IPS-NIHi11 (cell line): ENCODE data around the gene CARF.
"Not testable (repeated sequence)": the region's sequence is repeated elsewhere in the genome, so short reads cannot be mapped to it uniquely, and the experiment has no call there.

ENCODE experiments used
- DNase-seq: peaks from one replicate; pipeline ENCODE4 v3.0.0; 2012; ENCODE audit warnings: mixed read lengths, low spot score

CARF gene

DNA sequence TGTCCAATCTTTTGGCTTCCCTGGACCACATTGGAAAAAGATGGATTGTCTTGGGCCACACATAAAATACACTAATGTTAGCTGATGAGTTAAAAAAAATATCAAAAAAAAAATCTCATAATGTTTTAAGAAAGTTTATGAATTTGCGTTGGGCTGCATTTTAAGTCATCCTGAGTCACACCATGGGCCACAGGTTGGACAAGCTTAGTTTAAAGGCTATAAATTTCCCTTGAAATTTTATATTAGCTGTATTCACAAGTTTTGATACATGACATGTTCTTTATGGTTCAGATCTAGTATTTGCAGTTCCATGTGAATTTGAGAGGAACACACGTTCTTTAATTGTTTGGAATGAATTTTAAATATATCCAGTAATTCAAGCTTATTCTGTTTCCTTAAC lies 21.9 kb downstream of the CARF start:
- no peak for DNase-seq

DNA sequence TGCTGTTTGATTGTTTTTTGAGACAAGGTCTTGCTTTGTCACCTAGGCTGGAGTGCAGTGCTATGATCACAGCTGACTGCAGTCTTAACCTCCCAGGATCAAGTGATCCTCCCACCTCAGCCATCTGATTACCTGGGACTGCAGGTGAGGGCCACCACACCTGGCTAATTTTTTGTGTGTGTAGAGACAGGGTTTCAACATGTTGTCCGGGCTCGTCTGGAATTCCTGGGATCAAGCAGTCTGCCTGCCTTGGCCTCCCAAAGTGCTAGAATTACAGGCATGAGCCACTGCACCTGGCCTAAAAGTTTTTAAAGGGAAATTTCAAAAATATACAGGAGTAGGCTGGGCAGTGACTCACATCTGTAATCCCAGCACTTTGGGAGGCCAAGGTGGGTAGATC lies 22.4 kb downstream of the CARF start:
- no peak for DNase-seq

DNA sequence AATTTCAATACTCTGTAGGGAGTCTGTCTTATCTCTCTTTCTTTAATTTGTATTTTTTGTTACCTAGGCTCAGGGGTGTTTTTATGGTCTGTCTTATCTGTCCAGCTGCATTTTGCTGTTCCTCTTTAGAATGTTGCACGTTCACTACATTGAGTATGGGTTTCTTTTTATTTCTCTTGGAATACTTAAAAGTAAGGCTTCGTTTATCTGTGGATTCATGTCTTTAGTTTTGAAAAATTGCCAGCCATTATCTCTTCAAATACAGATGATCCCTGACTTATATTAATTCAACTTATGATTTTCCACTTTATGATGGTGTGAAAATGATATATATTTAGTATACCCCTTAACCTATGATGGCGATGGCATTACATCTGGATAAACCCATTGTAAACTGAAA lies 26.9 kb downstream of the CARF start:
- no peak for DNase-seq

DNA sequence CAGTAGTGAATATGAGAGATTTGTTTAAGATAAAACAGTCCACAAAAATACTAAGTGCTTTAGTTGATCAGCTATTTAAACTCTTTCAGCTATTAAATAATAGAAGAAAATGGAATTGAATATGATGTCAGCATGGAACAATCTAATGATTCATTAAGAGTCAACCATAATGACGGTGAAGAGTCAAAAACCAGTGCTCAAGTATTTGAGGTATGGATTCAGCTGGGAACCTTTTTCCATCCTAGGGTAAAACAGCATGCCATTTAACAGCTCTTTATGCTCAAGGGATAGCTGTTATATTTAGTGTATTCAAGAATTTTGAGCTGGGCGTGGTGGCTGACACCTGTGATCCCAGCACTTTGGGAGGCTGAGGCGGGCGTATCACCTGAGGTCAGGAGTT lies 29.7 kb downstream of the CARF start:
- DNase-seq = no peak

DNA sequence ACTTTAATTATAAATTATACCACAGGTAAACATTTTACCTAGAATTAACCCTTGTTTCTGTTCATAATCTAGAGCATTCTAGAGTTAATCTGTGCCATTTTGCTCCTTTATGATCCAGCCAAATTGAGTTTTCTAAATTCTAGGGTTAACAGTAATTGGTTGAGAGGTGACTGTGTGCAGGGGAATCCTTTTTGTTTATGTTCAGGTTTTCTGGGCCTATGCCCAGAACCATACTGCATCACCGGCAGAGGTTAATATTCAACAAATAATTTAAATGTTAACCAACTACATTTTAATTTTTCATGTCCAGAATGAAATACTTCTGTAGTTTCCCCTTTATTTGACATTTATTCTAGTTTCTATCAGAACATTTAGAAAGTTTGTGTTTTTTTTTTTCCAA lies 32.3 kb downstream of the CARF start:
- DNase-seq = no peak

DNA sequence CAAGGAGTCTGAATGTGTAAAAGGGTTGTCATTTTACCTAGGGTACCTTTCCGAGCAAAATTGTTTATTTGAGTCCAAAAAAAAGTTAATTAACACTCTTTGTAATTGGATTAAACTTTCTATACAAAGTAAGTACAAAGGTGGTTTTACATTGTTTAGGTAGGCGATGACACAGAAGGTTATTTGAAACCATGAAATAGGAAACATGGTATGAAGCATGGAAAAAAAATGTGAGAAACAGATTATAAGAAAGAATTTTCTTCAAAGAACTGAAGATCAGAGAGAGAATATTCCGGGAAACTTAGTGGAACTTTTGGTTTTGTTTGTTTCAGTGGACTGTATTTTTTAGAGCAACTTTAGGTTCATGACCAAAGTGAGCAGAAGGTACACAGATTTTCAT lies 32.7 kb downstream of the CARF start:
- DNase-seq = no peak

DNA sequence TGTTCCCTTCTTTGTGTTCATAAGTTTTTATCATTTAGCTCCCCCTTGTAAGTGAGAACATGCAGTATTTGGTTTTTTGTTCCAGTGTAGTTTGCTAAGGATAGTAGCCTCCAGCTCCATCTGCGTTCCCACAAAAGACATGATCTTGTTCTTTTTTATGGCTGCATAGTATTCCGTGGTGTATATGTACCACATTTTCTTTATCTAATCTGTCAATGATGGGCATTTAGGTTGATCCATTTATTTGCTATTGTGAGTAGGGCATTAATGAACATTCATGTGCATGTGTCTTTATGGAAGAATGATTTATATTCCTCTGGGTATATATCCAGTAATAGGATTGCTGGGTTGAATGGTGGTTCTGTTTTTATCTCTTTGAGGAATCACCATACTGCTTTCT lies 33.4 kb downstream of the CARF start:
- no peak for DNase-seq

DNA sequence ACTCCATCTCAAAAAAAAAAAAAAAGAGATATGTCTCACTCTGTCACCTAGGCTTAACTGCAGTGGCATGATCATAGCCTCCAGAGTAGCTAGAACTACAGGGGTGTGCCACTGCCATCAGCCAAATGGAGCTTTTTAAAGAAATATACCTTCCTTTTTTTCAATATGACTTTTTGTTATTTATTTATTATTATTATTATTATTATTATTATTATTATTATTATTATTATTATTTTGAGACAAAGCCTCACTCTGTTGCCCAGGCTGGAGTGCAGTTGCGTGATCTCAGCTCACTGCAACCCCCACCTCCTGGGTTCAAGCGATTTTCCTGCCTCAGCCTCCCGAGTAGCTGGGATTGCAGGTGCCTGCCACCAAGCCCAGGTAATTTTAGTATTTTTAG lies 37.3 kb downstream of the CARF start:
- DNase-seq = not testable (repeated sequence)

DNA sequence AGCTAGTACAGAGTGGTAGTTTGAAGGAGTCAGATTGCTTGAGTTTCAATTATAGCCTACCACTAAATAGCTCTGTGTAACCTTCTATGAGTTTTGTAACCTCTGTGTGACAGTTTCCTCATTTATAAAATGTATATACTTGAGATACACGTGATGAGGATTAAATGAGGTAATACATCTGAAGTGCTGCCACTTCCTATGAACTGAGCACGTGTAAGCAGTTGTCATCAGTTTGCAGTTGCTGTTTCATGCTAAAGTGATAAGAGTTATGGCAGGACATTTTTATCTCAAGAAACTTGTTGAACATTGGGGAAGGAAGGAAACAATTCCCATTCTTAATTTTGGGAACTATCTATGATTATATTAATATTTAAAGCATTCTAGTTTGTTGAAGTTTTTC lies 38.5 kb downstream of the CARF start:
- DNase-seq = no peak

DNA sequence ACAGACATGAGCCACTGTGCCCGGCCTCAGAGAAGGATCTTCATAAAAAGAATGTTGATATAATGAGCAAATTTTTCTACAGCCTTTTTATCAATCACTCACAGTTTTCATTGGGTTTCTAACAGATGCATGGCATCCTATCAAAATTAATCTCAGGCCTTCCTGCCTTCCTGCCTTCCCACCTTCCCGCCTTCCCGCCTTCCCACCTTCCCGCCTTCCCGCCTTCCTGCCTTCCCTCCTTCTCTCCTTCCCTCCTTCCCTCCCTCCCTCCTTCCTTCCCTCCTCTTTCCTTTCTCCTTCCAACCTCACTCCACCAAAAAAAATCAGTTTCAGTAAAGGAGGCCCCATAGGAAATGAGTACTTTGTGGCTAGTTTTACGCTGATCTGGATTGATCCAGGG lies 48.4 kb downstream of the CARF start:
- no peak for DNase-seq

DNA sequence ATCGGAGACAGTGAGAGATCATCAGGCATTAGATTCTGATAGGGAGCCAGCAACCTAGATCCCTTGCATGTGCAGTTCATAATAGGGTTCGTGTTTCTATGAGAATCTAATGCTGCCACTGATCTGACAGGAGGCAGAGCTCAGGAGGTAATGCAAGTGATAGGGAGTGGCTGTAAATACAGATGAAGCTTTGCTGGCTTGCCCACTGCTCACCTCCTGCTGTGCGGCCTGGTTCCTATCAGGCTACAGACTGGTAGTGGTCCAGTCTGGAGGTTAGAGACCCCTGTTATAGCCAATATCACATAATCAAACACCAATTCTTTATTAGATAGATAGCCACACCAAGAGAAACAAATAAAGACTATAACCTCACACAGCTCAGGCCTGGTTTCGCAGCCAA lies 51.6 kb downstream of the CARF start:
- DNase-seq = no peak

DNA sequence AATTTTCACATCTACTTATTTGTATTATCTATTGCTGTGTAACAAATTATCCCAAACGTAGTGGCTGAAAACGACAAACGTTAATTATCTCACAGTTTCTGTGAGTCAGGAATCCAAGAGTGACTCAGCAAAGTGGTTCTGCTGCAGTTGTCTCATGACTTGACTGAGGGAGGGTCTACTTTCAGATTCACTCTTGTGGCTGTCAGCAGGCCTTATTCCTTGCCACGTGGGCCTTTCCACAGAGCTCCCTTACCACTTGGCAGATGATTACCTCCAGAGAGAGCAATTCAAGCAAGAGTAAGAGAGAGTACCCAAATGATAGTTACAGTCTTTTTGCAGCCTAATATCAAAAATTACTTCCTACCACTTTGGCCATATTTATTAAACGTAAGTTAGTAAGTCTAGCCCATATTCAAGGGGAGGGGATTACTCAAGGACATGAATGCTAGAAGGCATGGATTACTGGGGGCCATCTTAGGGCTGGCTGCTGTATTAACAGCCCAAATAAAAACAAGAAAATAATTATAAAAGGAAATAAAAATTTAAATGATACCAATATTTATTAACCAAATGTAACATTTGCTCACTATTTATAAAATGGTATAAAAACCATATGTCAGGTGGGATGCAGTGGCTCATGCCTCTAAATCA lies 53.9 kb downstream of the CARF start:
- DNase-seq = peak; percentile 11

DNA sequence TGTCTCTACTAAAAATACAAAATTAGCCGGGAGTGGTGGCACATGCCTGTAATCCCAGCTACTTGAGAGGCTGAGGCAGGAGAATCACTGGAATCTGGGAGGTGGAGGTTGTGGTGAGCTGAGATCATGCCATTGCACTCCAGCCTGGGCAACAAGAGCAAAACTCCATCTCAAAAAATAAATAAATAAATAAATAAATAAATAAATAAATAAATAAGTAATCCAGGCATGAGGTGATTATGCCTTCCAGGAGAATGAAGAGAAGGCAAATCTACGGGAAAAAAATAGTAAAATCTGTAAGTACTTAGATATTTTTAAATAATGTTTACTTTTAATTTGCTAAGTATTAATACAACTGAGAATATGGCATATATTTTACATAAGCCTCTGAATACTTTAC lies 57.3 kb downstream of the CARF start:
- not testable (repeated sequence) for DNase-seq

DNA sequence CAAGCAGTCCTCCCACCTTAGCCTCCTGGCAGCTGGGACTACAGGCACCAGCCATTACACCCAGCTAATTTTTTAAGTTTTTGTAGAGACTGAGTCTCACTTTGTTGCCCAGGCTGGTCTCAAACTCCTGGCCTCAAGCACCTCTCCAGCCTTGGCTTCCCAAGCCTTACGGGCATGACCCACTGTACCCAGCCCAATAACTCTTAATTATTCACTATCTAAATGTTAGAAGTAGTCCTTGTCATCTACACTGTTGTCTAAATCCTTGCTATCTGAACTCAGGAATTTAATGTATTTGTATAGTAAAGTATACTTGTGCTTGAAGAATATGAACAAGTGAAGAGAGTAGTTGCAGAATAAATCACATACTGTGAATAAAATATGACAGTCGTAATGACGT lies 64.7 kb downstream of the CARF start:
- DNase-seq = no peak

DNA sequence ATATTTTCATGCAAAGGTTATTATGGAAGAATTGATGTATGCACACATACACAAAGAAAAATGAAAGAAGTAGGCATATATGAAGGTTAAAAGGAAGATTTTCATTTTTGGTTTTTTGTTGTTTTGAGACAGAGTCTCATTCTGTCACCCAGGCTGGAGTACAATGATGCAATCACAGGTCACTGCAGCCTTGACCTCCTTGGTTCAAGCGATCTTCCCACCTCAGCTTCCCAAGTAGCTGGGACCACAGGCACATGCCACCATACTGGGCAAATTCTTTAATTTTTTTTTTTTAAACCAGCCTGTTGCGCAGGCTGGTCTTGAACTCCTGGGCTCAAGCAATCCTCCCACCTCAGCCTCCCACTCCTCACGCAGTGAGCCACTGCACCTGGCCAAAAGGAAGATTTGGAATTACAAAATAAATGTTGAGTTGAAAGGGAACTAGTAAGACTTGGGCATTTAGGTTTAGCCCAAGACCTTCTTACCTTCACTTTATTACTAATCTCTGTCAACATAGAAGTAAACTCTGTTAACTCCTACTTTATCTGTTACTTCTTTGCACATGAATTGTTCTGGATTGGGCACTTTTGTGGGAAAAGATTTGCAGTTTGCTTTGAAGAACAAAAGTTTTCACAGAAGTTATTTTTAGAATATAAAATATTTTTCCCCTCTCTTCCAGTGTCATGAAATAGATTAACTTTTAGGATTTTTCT lies 70.9 kb downstream of the CARF start:
- DNase-seq = no peak

DNA sequence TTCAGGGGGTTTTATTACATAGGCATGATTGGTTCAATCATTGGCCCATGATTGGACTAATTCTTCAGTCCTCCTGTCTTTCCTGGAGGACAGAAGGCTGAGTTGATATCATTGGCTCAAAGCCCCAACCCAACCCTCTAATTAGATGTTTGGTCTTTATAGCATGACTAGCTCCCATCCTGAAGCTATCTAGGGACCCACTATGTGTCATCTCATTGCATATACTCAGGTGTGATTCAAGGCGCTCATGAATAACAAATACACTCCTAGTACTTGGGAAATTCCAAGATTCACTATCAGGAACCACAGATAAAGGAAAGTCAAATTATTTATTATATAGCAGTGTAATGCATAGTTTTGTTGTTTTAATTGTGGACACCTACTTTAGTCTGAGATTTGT lies 77.7 kb downstream of the CARF start:
- no peak for DNase-seq

DNA sequence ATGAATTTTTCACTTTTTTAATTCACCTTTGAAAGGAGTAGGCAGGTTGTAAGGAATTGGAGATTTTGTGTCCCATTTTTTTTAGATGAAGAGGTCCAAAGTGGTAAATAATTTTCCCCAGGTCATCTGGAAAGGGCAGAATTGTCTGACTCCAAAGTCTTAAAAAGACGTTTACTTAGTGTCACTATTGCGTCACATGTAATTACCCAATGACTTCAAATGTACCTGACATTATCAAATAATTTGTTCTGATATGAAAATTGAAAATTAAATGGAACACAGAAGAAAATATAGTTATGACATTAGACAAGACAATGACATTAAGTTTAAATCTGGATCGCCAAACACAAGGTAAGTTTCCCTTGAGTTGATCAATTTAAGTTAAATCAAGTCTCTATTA lies 78.4 kb downstream of the CARF start:
- no peak for DNase-seq

DNA sequence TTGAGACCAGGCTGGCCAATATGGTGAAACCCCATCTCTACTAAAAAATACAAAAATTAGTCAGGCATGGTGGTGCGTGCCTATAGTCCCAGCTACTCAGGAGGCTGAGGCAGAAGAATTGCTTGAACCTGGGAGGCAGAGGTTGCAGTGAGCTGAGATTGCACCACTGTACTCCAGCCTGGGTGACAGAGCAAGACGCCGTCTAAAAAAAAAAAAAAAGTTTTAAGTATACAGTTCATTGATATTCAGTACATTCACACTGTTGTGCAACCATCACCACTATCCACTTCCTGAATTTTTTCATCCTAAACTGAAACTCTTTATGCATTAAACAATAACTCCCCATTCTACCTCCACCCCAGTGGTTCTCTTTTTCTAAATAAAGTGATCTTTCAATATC lies 85.0 kb downstream of the CARF start:
- DNase-seq = not testable (repeated sequence)

DNA sequence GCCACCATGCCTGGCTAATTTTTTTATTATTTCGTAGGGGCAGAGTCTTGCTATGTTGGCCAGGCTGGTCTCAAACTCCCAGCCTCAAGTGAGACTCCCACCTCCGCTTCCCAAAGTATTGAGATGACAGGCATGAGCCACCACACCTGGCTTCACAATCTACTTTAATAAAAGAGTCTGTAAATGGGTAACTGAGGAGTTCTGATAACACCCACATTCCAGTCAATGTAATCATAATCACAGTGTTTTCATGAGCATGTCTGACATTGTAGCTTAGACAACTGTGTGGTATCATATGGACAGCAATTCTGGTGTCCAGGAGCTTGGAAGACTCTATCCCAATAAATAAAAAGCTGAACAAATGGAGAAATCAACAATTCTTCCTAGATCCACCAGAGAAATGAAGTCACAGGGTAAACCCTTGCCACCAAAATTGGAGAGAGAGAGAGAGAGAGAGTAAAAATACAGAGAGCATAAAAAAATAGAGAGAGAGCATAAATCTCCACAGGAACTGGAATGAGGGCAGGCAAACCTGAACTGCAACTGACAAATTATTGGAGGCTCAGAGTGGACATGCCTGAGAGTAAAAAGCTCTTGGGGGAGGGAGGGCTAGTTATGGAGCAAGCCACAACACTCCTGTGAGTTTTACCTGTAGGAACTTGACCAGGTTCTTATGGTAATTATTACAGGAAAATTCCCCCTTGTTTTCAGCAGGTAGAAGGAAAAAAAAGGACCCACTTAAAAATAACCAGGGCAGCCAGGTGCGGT lies 90.2 kb downstream of the CARF start:
- DNase-seq = no peak

DNA sequence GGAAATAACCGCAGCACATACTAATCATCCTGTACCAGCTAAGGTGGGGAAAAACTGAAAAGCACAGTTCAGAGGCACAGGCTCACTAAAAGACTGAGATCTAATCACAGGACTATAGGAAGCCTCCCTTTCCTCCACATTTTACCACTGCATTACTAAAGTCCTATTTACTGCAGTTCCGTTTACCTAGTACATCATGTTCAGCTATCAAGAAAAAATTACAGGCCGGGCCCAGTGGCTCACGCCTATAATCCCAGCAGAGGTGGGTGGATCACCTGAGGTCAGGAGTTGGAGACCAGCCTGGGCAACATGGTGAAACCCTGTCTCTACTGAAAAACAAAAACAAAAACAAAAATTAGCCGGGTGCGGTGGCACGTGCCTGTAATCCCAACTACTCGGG lies 91.6 kb downstream of the CARF start:
- no peak for DNase-seq

DNA sequence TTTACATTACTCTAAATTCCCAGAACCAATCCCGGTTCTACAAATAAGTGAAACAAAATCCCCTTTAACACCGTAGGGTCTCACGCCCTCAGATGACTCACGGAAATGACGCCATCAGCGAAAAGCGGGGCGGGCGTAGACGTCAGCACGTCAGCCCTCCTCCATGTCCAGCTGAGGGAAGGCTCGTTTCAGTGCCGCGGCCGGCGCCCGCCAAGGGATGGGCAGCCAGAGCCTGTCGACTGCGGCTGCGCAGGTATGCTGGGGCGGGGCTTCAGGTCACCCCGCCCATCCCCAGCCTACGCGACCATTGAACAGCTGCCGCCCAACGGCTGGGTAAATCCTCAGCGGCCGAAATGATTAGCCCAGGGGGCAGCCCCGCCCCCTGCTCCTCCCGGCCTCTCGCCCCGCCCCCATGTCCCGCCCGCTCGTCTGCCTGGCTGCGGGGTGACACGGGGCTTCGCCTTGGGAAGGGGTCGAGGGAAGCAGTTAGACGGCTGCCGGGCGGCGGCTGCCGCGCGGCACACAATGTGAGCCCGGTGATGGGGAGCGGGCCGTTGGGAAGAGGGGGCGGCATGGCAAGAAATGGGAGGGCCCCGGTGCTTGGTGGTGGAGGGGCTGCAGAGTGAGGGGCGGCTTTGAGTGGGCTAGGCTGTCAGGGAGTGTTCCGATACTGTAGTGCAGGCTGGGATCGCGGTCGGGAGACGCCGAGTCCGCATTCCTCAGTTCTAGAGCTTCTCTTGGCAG lies 102.6 kb downstream of the CARF start, which contains the start of gene NBEAL1:
Gene NBEAL1 (plus strand): TSS at position 420 of the 744 bp plus-strand sequence. CDS start 1,510 bp downstream, outside the sequence.
- DNase-seq = peak; percentile 97

DNA sequence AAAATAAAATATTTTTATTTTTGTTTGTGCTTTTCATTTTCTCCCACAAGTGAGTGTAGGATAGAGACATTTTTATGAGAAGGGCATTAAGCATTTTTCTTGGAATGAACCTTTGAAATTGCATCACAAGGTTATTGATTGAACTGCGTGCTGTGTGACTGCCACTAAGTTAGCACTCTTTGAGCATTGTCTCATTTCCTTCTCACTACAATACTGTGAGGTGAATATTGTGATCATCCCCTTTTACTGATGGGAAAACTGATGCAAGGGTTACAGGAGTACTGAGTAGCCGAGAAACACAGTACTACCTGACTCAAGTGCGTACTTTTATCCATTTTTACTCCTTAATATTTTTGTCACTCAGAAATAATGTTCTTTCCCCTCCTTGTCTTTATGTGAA lies 104.6 kb downstream of the CARF start:
- no peak for DNase-seq

DNA sequence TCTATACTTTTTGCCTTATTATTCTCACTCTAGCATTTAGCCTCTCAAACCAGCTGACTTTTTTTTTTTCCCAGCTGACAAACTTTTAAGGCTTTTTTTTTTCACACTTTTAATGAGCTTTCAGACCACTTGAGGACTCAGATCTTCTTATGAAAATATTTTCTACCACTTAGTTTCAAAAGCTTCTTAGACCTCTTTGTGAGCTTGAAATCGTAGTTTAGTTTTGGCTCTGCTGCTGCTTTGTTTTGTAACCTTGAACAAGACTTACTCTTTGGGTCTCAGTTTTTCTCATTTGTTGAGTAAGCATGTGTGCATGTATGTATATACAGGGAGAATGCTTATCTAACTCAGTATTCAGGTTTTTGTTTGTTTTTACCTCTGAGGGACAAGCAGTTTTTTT lies 106.1 kb downstream of the CARF start:
- no peak for DNase-seq
